ENCODE measurements around the gene STMP1. TPM values are rescaled to one million over a fixed set of nuclear protein-coding genes. Genes with fewer than 3 reads are reported as not detected.

Gene STMP1
- polyA plus RNA-seq, 1 of the 3 experiments (the other 2 are of a cell fraction), result 26.0 TPM

DNA sequence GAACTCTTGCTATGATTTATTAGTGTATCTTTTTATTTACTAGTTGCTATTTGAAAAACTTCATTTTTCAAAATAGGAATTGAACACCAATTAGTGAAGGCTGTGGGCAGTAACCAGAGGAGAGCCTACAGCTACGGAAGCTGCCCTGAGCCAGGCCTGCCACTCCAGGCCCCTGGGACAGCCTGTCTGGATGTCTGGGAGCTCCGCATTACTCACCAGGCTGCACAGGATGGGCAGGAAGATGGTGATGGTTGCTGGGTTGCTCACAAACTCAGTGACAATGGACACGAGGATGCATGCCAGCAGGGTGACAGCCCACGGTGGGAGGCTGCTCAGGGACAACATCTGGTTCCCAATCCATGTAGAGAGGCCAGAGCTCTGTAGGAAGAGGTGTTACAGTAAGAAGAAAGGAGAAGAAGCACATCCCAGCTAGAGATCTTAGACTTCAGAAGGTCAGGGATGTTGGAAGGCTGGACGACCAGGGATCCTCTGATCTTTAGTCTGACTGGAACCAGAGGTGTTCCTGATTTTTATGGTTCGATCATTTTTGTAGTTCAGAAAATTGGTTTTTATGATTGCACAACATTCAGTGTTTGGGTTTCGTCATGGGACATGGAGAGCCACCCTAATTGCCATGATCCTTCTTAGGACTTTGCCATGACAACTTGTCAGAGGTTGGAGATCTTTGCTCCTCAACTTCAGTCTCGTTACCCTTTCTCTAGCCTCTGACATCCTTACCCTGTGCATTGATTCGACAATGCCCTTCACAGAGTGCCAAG, 23.2 kb downstream of the STMP1 start (continued):
- TF ChIP-seq, protein P1, sequence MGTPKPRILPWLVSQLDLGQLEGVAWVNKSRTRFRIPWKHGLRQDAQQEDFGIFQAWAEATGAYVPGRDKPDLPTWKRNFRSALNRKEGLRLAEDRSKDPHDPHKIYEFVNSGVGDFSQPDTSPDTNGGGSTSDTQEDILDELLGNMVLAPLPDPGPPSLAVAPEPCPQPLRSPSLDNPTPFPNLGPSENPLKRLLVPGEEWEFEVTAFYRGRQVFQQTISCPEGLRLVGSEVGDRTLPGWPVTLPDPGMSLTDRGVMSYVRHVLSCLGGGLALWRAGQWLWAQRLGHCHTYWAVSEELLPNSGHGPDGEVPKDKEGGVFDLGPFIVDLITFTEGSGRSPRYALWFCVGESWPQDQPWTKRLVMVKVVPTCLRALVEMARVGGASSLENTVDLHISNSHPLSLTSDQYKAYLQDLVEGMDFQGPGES (IDR thresholded peaks at IDR 0.05; ENCODE audit: low read depth, low read length), result no peak
- TF ChIP-seq RAD21 (IDR thresholded peaks at IDR 0.05; ENCODE audit: low read length) (no peak), MXI1 (IDR thresholded peaks at IDR 0.05; ENCODE audit: low read depth, low read length) (no peak)

DNA sequence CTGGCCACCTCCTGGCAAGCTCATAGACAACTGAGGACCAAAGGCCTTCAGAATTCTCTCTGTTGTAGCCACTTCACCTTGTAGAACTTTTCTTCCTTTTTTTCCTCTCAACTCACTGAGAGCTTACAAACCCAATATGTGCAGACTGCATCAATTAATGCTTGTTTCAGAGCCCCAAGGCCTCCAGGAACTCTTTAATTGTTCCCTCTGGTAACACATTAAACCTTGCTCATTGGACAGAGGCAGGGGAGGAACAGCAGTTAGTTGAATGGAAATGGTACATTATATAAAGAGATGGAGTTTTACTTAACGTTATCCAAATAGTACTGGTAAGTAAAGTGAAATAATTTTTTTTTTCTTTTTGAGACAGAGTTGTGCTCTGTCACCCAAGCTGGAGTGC, 25.2 kb downstream of the STMP1 start:
- 3% methylated on average over 1 of the region's 1 CpG for WGBS (ENCODE audit: low lambda C conversion rate)
- TF ChIP-seq, protein P1 (IDR thresholded peaks at IDR 0.05; ENCODE audit: low read depth, low read length), result no peak
- TF ChIP-seq, protein P2, sequence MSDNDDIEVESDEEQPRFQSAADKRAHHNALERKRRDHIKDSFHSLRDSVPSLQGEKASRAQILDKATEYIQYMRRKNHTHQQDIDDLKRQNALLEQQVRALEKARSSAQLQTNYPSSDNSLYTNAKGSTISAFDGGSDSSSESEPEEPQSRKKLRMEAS (IDR thresholded peaks at IDR 0.05; ENCODE audit: low read depth), result no peak
- TF ChIP-seq FOXJ3 (CRISPR knock-in tag; IDR thresholded peaks at IDR 0.05), result no peak
- TF ChIP-seq GABPA (IDR thresholded peaks at IDR 0.05; ENCODE audit: low read depth), result no peak
- no peak for TF ChIP-seq SMC3 (IDR thresholded peaks at IDR 0.05; ENCODE audit: low read depth, low read length)
- TF ChIP-seq NFIC (IDR thresholded peaks at IDR 0.05; ENCODE audit: borderline replicate concordance), result no peak
- TF ChIP-seq, protein P3, sequence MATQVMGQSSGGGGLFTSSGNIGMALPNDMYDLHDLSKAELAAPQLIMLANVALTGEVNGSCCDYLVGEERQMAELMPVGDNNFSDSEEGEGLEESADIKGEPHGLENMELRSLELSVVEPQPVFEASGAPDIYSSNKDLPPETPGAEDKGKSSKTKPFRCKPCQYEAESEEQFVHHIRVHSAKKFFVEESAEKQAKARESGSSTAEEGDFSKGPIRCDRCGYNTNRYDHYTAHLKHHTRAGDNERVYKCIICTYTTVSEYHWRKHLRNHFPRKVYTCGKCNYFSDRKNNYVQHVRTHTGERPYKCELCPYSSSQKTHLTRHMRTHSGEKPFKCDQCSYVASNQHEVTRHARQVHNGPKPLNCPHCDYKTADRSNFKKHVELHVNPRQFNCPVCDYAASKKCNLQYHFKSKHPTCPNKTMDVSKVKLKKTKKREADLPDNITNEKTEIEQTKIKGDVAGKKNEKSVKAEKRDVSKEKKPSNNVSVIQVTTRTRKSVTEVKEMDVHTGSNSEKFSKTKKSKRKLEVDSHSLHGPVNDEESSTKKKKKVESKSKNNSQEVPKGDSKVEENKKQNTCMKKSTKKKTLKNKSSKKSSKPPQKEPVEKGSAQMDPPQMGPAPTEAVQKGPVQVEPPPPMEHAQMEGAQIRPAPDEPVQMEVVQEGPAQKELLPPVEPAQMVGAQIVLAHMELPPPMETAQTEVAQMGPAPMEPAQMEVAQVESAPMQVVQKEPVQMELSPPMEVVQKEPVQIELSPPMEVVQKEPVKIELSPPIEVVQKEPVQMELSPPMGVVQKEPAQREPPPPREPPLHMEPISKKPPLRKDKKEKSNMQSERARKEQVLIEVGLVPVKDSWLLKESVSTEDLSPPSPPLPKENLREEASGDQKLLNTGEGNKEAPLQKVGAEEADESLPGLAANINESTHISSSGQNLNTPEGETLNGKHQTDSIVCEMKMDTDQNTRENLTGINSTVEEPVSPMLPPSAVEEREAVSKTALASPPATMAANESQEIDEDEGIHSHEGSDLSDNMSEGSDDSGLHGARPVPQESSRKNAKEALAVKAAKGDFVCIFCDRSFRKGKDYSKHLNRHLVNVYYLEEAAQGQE (IDR thresholded peaks at IDR 0.05; ENCODE audit: low read depth, low read length), result no peak
- no peak for TF ChIP-seq CHD2 (IDR thresholded peaks at IDR 0.05; ENCODE audit: low read length, partially characterized antibody)
- TF ChIP-seq GATA2 (CRISPR knock-in tag; IDR thresholded peaks at IDR 0.05), result no peak
- TF ChIP-seq, protein P4, sequence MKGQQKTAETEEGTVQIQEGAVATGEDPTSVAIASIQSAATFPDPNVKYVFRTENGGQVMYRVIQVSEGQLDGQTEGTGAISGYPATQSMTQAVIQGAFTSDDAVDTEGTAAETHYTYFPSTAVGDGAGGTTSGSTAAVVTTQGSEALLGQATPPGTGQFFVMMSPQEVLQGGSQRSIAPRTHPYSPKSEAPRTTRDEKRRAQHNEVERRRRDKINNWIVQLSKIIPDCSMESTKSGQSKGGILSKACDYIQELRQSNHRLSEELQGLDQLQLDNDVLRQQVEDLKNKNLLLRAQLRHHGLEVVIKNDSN (IDR thresholded peaks at IDR 0.05; ENCODE audit: borderline replicate concordance, low read depth), result no peak
- no peak for TF ChIP-seq MXI1 (IDR thresholded peaks at IDR 0.05; ENCODE audit: low read depth, low read length)
- TF ChIP-seq NRF1 (IDR thresholded peaks at IDR 0.05; ENCODE audit: low read depth, low read length), result no peak
- no peak for TF ChIP-seq RXRA (IDR thresholded peaks at IDR 0.05; ENCODE audit: borderline replicate concordance, low read depth)
- TF ChIP-seq ELF1 (IDR thresholded peaks at IDR 0.05), result no peak
- TF ChIP-seq POLR2AphosphoS5 (IDR thresholded peaks at IDR 0.05; ENCODE audit: low read depth, low read length), result no peak
- no peak for TF ChIP-seq RCOR1 (IDR thresholded peaks at IDR 0.05; ENCODE audit: low read length)
- TF ChIP-seq, protein P5, sequence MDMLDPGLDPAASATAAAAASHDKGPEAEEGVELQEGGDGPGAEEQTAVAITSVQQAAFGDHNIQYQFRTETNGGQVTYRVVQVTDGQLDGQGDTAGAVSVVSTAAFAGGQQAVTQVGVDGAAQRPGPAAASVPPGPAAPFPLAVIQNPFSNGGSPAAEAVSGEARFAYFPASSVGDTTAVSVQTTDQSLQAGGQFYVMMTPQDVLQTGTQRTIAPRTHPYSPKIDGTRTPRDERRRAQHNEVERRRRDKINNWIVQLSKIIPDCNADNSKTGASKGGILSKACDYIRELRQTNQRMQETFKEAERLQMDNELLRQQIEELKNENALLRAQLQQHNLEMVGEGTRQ (IDR thresholded peaks at IDR 0.05; ENCODE audit: borderline replicate concordance, low read depth, low read length), result no peak
- no peak for TF ChIP-seq EZH2phosphoT487 (IDR thresholded peaks at IDR 0.05; ENCODE audit: borderline replicate concordance, low read depth)
- Histone ChIP-seq H3K4me2 (no peak overlapping the region), H3K4me3 (ENCODE audit: low read depth in 2 of 2, low read length in 1 of 2) (no peak overlapping the region), H3K79me2 (ENCODE audit: insufficient read depth) (peaks cover 79% of the 10 kb centered on the region), H3K27ac (ENCODE audit: low read depth in 2 of 2, low read length in 1 of 2) (no peak overlapping the region), H3K9ac (no peak overlapping the region), H4K20me1 (ENCODE audit: insufficient read depth) (no peaks in the 10 kb centered on the region; the same call in 1 of the 2 replicates), H2AFZ (ENCODE audit: low read depth) (no peak overlapping the region), H3K27me3 (ENCODE audit: insufficient read depth) (no peaks in the 10 kb centered on the region), H3K4me1 (ENCODE audit: control insufficient read depth in 1 of 2, insufficient read depth in 2 of 2, low read depth in 1 of 2, low read length in 1 of 2) (peaks cover 24 to 49% of the 10 kb centered on the region in 2 experiments; a peak in 3 of 4 replicates), H3K9me2 (no peaks in the 10 kb centered on the region), H3K36me3 (replicated peaks in 1 of 2; ENCODE audit: control insufficient read depth in 1 of 2, insufficient read depth in 2 of 2, low read length in 1 of 2) (peaks cover 24 to 40% of the 10 kb centered on the region in 2 experiments), H3K9me3 (no peaks in the 10 kb centered on the region), H3F3A (replicated peaks; ENCODE audit: insufficient read depth) (peaks cover 21% of the 10 kb centered on the region)
- ChIA-PET CTCF (interaction anchor here (1.1 to 2.5 kb wide), 5 partner anchors 14 to 25 kb away, joined by 3 to 12 read pairs (median 6); partner anchors contain the start of gene STMP1), POLR2A (interaction anchor here (0.6 kb wide), 1 partner anchor 24 kb away, joined by 3 read pairs; no protein-coding TSS in a partner anchor)
- DNase-seq, result no peak
